H1 (cell line): ENCODE measurements around the gene GLP1R. TPM values are rescaled to one million over a fixed set of nuclear protein-coding genes. Genes with fewer than 3 reads are reported as not detected.

ENCODE experiments used
- BACH1 ChIP-seq: IDR thresholded peaks from 2 replicates; pipeline ENCODE4 v1.6.1; 2012; ENCODE audit warnings: low read length, improper control_type of control experiment
- EP300 ChIP-seq, 2 experiments: IDR thresholded peaks; 1 replicate in 1 of 2; 2 replicates in 1 of 2; pipeline ENCODE4 v1.6.1; 2011 to 2012; ENCODE audit warnings: low read depth in 2 of 2, low read length in 2 of 2, mild to moderate bottlenecking in 2 of 2, borderline replicate concordance in 1 of 2, inconsistent platforms in 1 of 2, moderate library complexity in 1 of 2
- JUN ChIP-seq: IDR thresholded peaks from 2 replicates; pipeline ENCODE4 v1.6.1; 2011; ENCODE audit warnings: low read depth, mild to moderate bottlenecking, improper control_type of control experiment, low read length
- NRF1 ChIP-seq: IDR thresholded peaks from 2 replicates; pipeline ENCODE4 v1.6.1; 2011; ENCODE audit warnings: mild to moderate bottlenecking, low read depth, low read length, improper control_type of control experiment
- POLR2A ChIP-seq, 2 experiments: IDR thresholded peaks; 1 replicate in 1 of 2; 2 replicates in 1 of 2; pipeline ENCODE4 v1.6.1; 2011; ENCODE audit warnings: low read depth in 2 of 2, low read length in 2 of 2, mild to moderate bottlenecking in 2 of 2; ENCODE audit errors: control extremely low read depth in 1 of 2
- RXRA ChIP-seq: IDR thresholded peaks from 2 replicates; pipeline ENCODE4 v1.6.1; 2011; ENCODE audit warnings: low read depth, mild to moderate bottlenecking, low read length, moderate library complexity; ENCODE audit not compliant: insufficient read depth
- SIRT6 ChIP-seq: IDR thresholded peaks from one replicate; pipeline ENCODE4 v1.7.1; 2012; ENCODE audit warnings: low read length, inconsistent platforms
- polyA plus RNA-seq, 7 experiments: library from polyadenylated mRNA; depleted of rRNA in 3 of 7; stranded (reverse) in 5 of 7; unstranded in 2 of 7; fragments of >200 nt in 5 of 7; fragments of 200-250 nt in 2 of 7; gene quantifications; 1 replicate in 5 of 7; 2 replicates in 1 of 7; 4 replicates in 1 of 7; pipeline versions ENCODE4 v1.2.1 to v1.2.3, GENCODE V29; 2011 to 2013; ENCODE audit warnings: missing spikeins in 2 of 7, mixed read lengths in 2 of 7
- total RNA-seq: library from RNA; stranded (reverse); fragmentation: NEBNext Ultra II Directional; extraction: Animal tissue kit (Norgen Biotek cat#: 25700); gene quantifications from 2 replicates; pipeline ENCODE4 v1.2.1, GENCODE V29; 2021
- TF ChIP-seq, protein P1 (sequence below), 3 experiments: IDR thresholded peaks; 1 replicate in 2 of 3; 2 replicates in 1 of 3; pipeline versions ENCODE4 v1.5.1 to v1.6.1; 2011; ENCODE audit warnings: low read length in 3 of 3, mild to moderate bottlenecking in 3 of 3, inconsistent platforms in 2 of 3, low read depth in 1 of 3, moderate library complexity in 1 of 3; ENCODE audit not compliant: insufficient read depth in 1 of 3; ENCODE audit errors: control extremely low read depth in 1 of 3

Gene GLP1R
- total and polyA plus RNA-seq, 2 of the 8 experiments (the other 6 are each of a cell fraction or from before 2014, with no cell fraction given) = 2.6 to 2.7 TPM

GRCh38 chr6:39051399-39052122 lies 3.0 kb downstream of the GLP1R start (continued):
- TF ChIP-seq, protein P1, sequence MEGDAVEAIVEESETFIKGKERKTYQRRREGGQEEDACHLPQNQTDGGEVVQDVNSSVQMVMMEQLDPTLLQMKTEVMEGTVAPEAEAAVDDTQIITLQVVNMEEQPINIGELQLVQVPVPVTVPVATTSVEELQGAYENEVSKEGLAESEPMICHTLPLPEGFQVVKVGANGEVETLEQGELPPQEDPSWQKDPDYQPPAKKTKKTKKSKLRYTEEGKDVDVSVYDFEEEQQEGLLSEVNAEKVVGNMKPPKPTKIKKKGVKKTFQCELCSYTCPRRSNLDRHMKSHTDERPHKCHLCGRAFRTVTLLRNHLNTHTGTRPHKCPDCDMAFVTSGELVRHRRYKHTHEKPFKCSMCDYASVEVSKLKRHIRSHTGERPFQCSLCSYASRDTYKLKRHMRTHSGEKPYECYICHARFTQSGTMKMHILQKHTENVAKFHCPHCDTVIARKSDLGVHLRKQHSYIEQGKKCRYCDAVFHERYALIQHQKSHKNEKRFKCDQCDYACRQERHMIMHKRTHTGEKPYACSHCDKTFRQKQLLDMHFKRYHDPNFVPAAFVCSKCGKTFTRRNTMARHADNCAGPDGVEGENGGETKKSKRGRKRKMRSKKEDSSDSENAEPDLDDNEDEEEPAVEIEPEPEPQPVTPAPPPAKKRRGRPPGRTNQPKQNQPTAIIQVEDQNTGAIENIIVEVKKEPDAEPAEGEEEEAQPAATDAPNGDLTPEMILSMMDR (IDR thresholded peaks at IDR 0.05; ENCODE audit: control extremely low read depth in 1 of 3, insufficient read depth in 1 of 3, low read depth in 1 of 3, low read length in 3 of 3) = no peak
- no peak for TF ChIP-seq JUN
- TF ChIP-seq POLR2A (IDR thresholded peaks at IDR 0.05; ENCODE audit: control extremely low read depth in 1 of 2, low read depth in 2 of 2, low read length in 2 of 2) = no peak
- TF ChIP-seq SIRT6 = no peak
- no peak for TF ChIP-seq RXRA
- TF ChIP-seq NRF1 = no peak
- no peak for TF ChIP-seq EP300 (IDR thresholded peaks at IDR 0.05; ENCODE audit: borderline replicate concordance in 1 of 2, low read depth in 2 of 2, low read length in 2 of 2)
- no peak for TF ChIP-seq BACH1
